GM12872 (cell line): ENCODE data around the gene PXDC1.

Source experiments
- TF ChIP-seq, protein P1 (sequence below): IDR thresholded peaks from 3 replicates; pipeline ENCODE4 v1.5.1; 2011; ENCODE audit warnings: low read depth, mild to moderate bottlenecking, low read length, moderate library complexity; ENCODE audit not compliant: insufficient read depth

PXDC1 gene, protein sequence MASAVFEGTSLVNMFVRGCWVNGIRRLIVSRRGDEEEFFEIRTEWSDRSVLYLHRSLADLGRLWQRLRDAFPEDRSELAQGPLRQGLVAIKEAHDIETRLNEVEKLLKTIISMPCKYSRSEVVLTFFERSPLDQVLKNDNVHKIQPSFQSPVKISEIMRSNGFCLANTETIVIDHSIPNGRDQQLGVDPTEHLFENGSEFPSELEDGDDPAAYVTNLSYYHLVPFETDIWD

DNA sequence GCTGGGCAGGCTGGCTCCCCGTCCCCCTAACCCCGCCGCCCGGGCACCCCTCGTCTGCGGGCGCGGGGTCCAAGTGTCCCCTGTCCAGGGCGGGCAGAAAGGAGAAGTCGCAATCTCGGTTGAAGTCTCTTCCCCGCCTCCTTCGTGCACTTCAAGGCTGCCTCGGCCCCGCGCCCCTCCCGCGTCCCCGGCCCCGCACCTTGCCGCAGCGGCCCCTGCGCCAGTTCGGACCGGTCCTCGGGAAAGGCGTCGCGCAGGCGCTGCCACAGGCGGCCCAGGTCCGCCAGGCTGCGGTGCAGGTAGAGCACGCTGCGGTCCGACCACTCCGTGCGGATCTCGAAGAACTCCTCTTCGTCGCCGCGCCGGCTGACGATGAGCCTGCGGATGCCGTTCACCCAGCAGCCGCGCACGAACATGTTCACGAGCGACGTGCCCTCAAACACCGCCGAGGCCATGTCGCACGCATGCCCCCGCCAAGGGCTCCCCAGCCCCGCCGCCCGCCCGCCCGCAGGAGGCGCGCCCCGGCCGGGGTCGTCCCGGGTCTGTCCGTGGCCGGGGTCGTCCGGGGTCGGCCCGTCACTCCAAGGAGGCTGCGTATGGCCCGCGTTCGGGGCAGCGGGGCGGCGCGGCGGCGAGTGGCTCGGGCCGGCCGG lies at the start of gene PXDC1:
Gene PXDC1, minus strand, starts transcription at position 637 of the 653 bp plus-strand sequence. Its CDS starts 182 bp downstream, at position 455.
- TF ChIP-seq, protein P1, sequence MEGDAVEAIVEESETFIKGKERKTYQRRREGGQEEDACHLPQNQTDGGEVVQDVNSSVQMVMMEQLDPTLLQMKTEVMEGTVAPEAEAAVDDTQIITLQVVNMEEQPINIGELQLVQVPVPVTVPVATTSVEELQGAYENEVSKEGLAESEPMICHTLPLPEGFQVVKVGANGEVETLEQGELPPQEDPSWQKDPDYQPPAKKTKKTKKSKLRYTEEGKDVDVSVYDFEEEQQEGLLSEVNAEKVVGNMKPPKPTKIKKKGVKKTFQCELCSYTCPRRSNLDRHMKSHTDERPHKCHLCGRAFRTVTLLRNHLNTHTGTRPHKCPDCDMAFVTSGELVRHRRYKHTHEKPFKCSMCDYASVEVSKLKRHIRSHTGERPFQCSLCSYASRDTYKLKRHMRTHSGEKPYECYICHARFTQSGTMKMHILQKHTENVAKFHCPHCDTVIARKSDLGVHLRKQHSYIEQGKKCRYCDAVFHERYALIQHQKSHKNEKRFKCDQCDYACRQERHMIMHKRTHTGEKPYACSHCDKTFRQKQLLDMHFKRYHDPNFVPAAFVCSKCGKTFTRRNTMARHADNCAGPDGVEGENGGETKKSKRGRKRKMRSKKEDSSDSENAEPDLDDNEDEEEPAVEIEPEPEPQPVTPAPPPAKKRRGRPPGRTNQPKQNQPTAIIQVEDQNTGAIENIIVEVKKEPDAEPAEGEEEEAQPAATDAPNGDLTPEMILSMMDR, result no peak

DNA sequence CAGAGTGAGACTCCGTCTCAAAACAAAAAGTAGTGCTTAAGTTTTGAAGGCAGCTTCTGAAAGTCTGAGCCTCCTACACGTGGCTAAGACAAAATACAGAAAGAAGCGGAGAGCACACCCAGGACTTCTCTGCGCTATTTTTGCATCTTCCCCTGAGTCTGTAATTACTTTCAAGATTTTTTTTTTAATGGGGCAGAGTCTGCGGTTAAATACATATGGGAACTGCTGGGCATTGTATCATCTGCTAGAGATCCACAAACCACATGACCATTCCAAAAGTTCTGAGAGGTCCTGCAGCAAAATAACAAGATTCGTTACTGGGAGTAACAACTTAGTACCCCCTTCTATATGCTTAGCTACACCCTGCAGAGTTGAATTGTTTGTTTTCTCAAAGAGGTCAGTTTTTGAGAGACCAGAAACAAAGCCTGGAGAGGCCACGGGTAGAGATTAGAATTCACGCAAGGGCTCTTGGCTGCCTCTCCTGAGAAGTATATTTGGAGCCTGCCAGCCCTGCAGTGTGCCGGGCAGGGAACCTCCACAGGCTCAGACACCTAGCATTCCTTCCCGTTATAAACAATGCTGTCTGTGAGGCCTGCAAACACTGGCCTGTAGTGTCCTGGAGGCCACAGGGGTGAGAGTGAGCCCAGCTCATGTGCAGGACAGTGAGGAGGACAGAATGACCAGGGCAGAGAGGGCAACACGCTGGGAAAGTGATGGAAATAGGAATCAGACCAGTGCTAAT lies 49.5 kb upstream of the PXDC1 start:
- TF ChIP-seq, protein P1, result no peak

DNA sequence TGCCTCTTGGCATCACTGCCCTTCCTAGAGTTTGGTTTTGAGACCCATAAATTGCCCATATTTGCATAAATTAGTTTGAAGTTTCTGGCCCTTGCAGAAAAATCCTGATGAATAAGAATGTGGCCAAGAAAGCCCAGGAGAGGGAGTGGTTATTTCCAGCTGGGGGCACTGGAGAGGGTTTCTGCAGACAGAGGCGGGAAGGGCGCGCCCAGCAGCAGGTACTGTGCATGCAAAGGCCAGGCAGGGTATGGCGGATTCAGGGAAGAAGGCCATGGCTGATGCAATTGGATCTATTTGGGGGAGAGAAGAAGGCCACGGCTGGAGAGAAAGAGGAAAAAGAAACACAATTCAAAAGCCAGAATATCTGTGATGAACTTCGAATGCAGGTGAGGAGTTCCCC lies 48.2 kb upstream of the PXDC1 start:
- TF ChIP-seq, protein P1, result no peak

DNA sequence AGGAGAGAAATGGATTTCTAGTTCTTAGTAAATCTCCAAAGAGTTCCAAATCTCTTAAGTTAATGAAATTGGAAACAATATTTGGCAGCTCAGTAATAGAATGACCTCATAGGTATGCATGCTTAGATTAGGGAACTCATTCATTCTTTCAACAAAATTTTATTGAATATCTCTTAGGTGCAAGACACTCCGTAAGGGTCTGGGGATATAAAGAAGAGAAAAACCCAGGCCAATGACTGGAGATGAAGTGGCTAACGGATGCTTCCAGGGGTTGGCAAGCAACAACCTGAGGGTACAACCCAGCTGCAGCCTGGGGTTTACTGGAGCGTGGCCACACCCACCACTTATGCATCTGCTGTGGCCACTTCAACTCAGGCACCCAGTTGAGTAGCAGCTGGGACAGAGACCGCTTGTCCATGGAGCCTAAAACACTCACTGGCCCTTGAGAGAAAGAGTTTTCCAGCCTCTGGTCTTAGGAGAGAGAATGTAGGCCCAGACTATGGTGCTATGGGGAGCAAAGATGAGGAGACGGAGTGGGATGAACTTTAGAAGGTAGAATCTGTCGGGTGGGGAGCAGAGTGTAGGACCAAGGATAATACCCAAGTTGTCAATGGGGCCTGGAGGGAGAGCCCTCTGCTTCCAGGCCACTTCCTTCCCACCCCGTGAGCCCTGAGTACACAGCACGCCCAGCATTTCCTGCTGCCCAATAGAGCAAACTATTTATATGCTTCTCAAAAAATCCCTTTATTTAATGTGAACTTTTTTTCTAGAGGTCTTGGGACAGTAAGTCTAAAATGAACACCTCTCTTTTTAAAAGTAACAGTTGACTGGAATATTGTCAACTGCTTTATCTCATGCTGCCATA lies 46.8 kb upstream of the PXDC1 start:
- TF ChIP-seq, protein P1, result no peak

DNA sequence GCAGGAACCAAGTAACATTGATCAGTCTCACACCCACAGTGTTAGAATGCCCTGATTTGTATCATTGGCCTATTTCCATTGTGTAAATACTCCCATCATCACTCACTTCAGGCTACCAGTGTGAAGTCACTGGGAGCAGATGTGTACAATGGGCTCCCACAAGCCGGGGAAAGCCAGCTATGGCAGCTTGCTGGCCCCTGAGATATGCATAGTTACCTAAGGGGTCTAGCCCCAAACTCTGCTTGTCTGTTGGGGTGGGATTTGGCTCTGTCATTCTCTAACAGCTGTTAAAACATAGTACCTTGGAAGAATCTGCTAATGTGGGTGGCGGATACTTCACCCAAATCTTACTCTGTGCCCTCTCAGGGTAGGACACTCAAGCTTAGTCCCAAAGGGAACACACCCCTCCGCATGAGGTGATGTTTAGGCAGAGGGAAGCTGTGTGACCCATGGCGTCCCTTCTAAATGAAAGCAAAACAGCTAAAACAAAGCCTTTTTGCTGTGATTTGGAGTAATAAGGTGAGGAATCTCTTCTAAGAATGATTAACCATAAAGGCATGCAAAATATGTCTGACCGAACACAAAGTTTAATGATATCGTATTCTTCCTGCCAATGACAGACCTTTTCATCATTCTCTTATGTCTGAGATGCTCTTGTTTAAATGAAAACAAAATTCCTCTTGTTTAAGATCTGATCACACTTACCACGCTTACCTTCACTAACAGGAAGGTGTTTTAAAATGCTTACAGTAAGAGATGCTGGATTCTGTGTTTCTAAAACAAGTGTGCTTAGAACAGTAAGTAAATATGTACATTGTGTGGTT lies 45.9 kb upstream of the PXDC1 start:
- TF ChIP-seq, protein P1, result no peak

DNA sequence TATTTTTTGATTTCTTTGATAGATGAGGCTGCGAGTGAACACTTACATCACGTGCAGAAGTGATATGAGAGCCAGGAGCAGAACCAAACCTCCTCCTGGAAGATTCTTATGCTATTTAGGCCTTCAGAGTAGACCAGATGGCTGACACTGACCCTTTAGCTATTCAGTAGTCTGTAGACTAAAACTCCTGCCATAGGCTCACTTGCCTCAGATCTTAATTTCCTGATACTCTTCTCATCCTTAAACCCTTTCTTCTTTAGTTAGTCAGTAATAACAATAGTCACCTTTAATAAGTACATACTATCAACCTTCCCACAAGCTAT lies 45.2 kb upstream of the PXDC1 start:
- TF ChIP-seq, protein P1, result no peak
